Activated gamma-delta T cell treated with anti-CD3 and anti-CD28 coated beads, Interleukin-2, amount 50 U/mL, for 16 hours (primary cell): ENCODE data around the gene VPS11.

Experiments
- DNase-seq: peaks from one replicate; pipeline ENCODE4 v3.0.0-alpha.2; 2020; ENCODE audit warnings: low read depth

VPS11 gene

DNA sequence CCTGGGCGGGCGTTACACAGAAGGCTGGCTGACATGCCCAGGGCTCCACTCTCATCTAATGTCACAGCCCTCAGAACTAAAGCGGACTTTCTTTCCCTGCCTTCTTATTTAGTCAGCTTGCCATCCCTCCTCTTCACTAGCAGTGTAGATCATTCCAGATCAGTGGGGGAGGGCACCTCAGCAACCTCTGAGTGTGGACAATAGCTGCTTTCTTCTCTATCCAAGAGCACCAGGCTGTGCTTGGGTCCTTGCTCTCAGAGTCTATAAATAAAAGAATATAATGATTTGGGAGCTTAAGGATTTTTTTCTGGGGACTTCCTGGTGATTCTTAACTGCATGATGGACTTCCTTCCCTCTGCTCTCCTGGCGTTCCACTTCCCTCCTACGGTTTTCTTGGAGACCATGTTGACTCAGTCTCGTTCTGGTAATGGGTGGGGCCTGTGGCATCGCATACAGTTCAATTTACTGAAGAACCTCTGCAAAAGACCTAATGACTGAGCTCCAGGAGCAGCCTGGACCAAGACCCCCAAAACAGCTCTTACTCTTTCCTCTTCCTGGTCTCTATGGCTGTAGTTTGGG is 14.2 kb downstream of the VPS11 start:
- DNase-seq: no peak

DNA sequence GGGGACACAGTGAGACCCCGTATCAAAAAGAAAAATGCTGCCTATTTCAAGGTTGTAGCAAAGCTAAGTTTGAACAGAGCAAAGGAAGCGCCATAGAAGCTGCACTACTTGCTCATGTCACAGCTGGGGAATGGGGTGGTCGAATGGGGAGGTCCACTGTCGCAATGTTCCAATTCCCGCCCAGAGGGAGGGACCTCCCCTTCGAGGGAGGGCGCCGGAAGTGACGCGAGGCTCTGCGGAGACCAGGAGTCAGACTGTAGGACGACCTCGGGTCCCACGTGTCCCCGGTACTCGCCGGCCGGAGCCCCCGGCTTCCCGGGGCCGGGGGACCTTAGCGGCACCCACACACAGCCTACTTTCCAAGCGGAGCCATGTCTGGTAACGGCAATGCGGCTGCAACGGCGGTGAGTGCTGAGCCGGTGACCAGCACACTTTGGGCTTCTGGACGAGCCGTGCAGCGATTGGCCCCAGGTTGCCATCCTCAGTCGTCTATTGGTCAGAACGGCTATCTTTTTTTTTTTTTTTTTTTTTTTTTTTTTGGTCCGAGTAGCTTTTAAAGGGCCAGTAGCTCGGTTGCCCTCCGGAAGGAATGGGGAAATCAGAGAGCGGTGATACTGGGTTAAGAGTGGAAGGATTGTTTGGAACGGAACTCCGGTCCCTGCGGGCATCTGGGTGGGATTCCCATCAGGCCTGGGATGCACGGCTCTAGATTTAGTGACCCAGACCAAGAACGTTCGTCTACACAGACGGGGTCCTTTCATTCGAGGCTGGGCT is 17.2 kb downstream of the VPS11 start, which contains the start of gene HMBS:
TSS of gene HMBS (plus strand) at position 219 of the 774 bp plus-strand sequence. CDS start at position 372, 153 bp downstream.
- peak; percentile 86 for DNase-seq

DNA sequence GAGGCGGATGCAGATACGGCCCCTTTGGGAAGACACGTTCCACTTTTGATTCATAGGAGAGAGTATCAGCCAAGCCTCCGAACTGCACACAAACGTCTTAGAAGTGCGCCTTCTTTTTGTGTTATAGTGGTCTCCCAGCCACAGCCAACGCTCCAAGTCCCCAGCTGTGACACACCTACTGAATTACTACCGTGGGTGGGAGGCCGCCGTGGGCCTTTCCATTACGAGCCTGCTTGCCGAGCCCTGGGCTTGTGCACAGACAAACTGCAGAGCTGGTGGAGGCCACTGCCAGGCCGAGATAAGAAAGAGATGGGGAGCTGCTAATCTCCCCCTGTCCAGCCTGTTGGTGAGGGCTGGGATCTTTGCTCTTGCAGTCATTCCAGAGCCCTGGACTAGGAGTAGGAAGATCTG is 17.8 kb downstream of the VPS11 start:
- peak; percentile 9 for DNase-seq

DNA sequence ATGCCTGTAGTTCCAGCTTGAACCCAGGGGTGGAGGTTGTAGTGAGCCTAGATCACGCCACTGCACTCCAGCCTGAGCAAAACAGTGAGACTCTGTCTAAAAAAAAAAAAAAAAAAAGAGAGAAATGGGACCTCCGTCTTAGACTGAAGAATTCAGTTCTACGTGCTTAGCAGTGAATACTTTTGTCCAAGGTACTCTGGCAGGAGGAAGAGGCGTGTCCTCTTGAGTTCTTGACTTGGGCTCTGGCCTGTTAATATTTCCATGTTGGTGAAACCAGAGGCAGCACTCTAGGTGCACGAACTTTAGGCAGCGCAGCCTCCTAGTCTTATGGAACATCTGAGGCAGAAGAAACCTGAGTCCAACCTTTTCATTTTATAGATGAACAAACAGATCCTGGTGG is 19.5 kb downstream of the VPS11 start:
- DNase-seq: no peak

DNA sequence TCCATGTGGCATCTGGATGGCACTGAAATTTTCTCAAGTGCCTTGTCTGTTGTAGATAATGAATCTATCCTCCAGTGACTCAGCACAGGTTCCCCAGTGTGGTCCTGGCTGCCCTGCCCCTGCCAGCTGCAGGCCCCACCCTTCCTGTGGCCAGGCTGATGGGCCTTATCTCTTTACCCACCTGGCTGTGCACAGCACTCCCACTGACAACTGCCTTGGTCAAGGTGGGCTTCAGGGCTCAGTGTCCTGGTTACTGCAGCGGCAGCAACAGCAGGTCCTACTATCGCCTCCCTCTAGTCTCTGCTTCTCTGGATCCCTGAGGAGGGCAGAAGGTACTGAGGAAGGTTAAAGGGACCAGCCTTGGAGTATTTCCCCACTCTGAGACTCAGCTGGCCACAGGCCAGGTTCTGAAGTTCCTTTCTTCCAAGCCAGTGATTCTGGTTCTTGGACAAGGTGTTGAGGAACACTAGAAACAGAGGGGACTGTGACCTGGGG is 20.2 kb downstream of the VPS11 start:
- DNase-seq: no peak

DNA sequence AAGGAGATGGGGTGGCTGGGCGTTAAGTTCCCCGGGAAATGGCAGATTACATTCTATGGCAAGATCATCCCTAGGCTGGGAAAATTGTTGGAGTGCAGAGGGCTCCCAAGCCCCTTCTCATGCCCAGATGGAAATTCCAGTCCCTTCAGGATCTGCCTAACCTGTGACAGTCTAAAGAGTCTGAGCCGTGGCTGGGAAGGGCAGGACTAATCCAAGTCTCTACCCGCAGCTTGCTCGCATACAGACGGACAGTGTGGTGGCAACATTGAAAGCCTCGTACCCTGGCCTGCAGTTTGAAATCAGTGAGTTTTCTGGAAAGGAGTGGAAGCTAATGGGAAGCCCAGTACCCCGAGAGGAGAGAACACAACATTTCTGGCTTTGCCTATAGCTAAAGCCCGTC is 20.8 kb downstream of the VPS11 start:
- DNase-seq: no peak

DNA sequence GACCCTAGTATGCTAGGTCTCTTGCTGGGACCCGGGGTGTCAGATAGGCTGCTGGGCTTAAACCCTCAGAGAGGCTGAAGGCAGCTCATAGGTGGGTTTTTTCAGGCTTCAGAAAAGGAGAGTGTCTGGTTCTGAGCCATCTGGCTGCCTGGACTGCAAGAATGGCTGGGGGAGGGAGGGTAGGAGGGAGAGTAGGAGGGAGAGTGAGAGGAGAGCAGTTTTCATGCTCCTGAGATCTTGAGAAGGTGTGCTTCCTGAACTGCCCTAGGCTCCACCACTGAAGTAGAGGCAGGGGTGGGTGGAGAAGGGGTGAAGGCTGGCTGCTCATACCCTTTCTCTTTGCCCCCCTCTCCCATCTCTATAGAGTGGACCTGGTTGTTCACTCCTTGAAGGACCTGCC is 21.7 kb downstream of the VPS11 start:
- DNase-seq: no peak

DNA sequence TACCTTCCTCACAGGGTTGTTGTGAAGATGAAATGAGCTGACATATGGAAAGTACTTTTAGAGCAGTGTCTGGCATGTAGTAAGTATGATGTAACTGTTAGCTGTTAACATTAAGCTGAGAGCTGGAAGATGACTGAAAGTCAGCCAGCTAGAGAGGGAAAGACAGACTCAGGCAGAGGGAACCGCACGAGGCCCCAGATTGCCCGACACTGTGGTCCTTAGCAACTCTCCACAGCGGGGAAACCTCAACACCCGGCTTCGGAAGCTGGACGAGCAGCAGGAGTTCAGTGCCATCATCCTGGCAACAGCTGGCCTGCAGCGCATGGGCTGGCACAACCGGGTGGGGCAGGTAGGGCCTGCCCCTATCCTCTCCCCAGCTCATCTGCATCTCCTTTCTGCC is 23.6 kb downstream of the VPS11 start:
- no peak for DNase-seq

DNA sequence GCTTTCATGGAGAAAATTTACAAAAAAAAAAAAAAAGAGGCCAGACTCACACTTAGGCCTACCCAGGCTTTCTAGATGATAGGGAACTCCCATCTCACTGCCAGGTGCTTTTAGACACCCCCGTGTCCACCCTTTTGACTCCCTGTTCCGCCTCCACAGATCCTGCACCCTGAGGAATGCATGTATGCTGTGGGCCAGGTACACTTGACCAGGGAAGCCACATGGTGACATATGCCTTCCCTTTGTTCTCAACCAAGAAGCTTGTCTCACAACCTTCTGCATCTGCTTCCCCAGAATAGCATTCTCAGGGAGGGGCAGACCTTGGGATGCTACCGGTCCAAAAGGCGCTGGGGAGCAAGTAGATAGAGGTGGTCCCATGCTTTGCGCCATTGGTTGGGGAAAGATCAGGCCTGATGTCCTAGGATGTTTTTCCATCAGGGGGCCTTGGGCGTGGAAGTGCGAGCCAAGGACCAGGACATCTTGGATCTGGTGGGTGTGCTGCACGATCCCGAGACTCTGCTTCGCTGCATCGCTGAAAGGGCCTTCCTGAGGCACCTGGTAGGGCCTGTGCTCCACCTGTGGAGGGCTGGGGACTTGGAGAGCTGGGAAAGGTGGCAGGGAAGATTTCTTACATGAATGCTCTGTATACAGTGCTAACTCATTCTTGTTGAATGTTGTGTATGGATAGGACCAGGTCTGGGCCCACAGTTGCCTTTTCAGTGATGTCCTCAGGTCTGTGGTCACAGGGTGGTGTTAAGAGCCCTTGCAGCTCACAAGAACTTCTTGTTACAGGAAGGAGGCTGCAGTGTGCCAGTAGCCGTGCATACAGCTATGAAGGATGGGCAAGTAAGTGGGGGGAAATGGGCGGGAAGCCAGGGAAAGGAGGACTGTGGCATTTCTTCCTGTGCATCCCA is 24.6 kb downstream of the VPS11 start:
- DNase-seq: no peak

DNA sequence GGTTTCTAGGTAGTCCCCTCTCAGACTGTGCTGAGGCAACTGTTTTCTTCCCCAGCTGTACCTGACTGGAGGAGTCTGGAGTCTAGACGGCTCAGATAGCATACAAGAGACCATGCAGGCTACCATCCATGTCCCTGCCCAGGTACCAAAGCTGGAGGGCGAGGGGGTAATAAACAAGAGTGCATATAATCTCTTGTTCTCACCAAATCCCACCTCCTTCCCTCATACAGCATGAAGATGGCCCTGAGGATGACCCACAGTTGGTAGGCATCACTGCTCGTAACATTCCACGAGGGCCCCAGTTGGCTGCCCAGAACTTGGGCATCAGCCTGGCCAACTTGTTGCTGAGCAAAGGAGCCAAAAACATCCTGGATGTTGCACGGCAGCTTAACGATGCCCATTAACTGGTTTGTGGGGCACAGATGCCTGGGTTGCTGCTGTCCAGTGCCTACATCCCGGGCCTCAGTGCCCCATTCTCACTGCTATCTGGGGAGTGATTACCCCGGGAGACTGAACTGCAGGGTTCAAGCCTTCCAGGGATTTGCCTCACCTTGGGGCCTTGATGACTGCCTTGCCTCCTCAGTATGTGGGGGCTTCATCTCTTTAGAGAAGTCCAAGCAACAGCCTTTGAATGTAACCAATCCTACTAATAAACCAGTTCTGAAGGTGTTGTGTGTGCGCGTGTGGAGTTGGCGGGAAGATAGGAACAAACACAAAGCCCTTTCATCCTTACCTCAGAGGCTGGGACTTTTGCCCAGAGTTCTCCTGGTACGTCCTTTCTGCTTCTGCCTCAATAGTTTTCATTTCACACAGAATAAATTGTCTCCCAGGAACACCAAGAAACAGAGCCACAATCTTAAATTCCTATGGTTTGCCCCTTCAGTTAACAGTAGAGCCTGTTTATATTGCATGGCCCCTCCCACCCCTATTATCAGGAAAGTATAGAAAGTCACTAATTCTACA is 25.5 kb downstream of the VPS11 start:
- no peak for DNase-seq

DNA sequence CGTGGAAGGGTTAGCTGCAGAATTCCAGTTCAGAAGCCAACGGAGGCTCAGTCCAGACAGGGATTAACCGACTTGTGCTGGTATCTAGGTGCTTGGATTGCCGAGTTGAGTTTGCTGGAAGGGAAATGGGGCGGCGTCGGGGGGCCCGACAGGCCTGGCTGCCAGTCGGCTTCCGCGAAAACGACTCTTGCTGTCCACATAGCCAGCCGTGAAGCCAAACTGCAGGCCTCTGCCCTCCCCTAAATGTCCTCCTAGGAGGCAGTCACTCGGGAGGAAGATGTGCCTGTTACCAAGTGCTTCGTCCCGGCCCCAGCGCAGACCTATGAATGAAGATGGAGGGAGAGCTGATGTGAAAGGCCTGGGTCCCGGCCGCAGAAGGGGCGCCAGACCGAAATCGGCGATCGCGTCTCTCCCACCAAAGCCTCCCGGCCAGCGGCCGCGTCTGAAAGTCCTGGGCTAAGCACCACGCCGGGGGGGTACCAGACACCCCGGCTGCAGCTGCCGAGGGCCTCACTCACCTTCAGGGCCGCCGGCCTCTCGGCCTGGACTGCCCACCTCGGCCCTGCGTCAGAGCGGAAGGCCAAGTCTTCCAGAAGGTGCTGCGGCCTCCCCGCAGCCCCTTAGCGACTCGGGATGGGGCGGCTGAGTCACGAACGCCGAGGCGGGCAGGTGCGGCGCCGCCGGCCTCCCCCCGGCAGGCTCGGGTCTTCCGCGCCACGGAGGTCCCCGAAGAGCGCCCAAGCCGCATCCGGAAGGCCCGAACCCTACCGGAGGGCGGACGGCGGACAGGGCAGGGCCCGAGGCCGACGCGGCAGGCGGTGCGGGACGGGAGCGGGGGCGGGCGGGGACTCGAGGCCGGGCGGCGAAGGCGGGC is 26.6 kb downstream of the VPS11 start:
- DNase-seq: no peak

DNA sequence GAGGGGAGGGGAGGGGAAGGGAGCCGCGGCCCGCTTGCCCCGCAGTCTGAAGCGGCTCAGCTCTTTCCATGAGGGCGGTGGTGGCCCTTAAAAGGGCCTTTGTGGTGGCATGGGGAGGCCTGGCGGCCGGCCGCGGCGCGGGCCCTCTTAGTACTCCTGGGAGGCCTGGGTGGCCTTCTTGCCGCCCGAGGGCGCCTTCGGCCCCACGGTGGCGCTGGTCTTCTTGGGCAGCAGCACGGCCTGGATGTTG is 27.1 kb downstream of the VPS11 start:
- peak; percentile 49 for DNase-seq

DNA sequence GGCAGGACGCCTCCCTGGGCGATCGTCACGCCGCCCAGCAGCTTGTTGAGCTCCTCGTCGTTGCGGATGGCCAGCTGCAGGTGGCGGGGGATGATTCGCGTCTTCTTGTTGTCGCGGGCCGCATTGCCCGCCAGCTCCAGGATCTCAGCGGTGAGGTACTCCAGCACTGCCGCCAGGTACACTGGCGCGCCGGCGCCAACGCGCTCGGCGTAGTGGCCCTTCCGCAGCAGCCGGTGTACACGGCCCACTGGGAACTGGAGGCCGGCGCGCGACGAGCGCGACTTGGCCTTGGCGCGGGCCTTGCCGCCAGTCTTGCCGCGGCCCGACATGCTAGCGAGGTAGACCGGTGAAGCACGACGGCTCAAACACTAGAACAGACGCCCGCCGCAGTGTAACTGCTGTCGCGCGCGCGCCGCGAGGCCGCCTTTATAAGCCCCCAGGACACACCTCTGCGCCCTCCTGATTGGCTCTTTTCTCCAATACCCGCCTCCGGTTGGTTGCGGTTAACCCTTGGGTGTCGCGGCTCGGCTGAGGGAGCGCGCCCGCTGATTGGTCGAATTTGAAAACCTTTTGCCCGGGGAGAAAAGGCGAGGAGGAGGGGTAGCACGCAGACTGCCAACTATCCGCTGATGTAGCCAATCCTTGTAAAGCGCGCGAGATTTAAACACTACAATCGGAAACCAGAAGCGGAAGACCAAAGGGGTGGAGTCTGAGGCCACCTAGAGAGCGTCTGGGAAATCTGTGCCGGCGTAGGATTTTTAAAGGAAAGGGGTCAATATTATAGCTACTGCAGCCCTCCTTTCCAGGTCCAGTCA is 27.7 kb downstream of the VPS11 start:
- peak; percentile 99 for DNase-seq

DNA sequence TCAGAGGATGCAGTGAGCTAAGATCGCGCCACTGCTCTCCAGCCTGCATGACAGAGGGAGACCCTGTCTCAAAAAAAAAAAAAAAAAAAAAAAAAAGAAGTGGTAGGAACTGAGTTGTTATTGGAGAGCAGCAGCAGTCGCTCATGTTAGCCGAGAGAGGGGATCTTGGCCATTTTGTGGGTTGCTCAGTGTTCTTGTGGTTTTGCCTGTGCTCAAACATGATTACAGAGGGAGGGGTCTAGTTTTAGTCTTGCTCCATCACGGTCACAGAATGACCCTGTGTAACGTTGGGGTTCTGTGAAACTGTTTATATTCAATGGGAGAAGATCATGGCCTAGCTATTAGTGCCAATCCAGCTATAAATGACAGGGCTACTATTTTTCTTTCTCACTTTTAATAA is 32.1 kb downstream of the VPS11 start:
- no peak for DNase-seq

DNA sequence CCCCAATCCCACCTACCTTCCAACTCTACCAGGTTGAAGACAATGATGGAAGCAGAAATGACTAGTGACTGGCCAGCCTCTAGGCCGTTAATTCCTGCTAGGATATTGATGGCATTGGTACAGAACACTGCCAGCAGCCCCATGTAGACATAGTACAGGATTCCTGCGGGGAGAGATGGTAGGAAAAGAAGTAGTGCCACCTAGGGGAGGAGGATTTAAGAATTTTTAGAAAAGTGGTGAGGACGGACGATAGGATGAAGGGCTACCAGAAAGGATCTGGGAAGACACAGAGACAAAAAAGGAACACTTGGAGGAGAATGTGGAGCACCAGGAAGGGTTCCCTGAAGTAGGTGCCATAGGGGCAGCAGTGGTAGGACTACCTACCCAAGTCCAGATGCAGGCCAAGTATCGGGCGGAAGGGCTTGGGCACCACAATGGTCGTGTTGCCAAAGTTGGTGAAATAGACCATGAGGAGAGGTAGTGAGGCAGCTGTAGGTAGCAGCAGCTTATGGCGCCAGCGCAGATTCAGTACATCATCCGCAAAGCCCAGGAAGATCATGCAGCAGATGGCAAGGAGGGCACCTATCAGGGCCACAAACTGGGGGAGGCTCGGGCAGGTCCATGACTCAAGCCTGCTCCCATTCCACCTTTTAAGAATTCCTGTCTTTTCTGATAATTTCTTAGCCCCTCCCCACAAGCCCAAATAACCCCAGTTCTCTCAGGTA is 32.8 kb downstream of the VPS11 start:
- DNase-seq: no peak

DNA sequence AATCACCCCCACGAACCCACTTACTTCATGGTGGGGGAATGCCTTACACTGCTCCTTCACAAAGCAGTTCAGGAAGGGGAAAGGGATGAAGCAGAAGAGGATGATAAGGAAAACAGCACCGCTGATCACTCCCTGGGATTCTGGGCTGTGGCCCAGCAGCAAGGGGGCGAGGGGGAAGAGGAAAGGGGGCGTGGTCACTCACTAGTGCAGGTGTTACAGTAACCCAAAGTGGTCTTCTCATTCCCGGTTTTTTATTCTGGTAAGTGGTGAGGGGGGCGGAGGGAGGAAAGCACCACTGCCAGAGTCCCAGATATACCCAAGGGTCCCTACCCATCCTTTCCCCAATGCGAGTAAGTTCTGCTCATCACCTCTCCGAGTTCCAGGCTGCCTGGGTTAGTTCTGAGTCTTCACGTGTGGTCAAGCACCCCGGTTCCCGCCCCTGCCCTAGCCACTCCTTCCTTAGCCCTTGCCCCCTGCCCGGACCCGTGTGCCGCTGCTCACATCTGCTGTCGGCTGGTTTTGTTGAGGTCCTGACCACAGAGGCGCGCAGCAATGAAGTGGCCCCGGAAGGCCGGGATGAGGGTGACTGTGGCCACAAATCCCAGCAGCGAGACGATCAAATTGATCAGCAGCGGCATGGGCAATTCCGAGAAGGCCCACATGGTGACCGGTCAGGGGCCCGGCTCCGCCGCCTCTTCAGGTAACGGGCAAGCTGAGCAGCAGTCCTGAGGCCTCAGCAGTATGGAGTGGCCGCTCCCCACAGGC is 33.6 kb downstream of the VPS11 start:
- no peak for DNase-seq

DNA sequence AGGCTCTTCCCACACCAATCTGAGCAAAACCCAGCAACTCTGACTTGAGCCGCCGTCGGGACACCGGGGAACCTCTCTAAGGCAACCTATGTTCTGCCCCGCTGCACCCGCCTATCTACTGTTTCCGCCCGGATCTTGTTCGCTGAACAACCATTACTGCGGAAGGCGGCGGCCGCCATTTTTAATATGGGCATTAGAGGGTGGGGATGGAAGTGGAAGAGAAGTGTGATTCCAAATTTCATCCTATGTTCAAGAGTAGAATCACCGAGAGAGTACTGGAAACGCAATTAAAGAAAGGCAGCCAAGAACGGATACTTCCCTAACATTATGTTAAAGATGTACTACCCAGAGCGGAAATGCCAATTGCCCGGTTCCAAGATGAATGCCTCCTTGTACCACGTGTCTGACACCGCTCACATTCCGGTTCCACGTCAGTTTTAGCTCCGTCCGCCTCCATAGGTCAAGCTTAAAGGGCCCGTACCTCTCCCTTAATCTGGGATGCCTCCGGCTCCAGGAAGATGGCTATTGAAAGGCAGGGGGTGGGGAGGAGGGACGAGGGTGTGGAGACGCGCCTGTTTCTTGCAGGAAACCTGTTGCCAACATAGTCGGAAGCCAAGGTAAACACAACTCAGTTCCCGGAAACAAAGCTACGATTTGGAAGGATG is 34.3 kb downstream of the VPS11 start, which contains the start of gene DPAGT1:
TSS of gene DPAGT1 (minus strand) at position 95 of the 665 bp plus-strand sequence. CDS start 198 bp downstream, outside the sequence.
- DNase-seq: peak; percentile 75
